Activated T-cell treated with anti-CD3 and anti-CD28 coated beads for 1 hour (primary cell): Measurements from ENCODE around the gene PHF3.

Source experiments
- DNase-seq: peaks from one replicate; pipeline ENCODE4 v3.0.0-alpha.2; 2020; ENCODE audit warnings: low read depth

PHF3 gene

GRCh38 chr6:63643862-63644261, 8.3 kb downstream of the PHF3 start:
- DNase-seq = no peak

- DNase-seq = no peak
These were observed 9.2 kb downstream of the PHF3 start for GRCh38 chr6:63644668-63645326.

DNA sequence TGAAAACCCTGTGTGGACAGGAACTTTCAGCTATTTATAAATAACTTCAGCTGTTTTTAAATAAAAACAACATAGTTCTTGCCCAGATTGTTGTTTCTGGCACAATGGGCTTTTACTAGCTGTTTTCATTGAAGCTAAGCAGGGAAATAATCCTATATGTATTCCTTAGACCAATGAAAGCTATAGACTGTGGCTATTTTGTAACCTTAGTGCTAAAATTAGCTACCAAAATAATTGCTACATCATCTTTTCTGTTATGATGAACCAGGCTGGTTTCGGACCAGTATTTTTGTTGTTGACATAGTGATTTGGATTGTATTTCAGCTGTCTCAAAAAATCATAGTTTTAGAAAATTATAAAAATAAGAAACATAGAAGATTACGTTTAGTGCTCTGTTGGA, 13.7 kb downstream of the PHF3 start:
- DNase-seq = no peak

- no peak for DNase-seq
These were observed 14.3 kb downstream of the PHF3 start for GRCh38 chr6:63649847-63650265.

GRCh38 chr6:63652980-63653379, 17.4 kb downstream of the PHF3 start:
- DNase-seq = no peak

DNA sequence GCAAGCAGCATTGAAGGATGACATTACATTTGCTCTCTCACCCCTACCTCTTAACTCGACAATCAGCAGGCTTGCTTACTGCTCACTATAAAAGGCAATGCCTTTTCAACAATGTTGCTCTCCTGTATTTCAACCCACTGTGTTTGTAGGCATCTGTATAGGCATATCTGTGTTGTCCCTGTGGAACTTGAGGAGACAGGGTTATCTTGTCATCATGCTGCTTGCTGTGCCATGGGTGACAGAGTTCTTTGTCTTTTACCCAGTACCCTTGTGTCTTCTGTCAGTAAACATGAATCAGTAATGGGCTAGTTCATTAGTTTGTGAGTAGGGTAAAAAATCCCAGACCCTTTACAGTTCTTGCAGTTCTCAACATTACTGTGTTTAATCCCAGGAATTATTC, 25.2 kb downstream of the PHF3 start:
- DNase-seq = no peak

DNA sequence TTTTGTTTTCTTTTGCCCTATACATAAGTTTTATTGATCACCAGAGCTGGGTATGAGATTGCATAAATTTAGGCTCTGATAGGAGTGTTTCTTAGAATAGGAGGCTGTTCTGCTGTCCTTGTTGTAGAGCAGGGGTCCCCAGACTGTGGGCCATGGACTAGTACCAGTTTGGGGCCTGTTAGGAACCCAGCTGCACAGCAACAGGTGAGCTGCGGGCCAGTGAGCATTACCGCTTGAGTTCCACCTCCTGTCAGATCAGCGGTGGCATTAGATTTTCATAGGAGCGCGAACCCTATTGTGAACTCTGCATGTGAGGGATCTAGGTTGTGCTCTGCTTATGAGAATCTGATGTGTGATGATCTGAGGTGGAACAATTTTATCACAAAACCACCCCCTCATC, 26.2 kb downstream of the PHF3 start:
- DNase-seq = no peak

GRCh38 chr6:63663147-63663955, 27.7 kb downstream of the PHF3 start:
- no peak for DNase-seq

DNA sequence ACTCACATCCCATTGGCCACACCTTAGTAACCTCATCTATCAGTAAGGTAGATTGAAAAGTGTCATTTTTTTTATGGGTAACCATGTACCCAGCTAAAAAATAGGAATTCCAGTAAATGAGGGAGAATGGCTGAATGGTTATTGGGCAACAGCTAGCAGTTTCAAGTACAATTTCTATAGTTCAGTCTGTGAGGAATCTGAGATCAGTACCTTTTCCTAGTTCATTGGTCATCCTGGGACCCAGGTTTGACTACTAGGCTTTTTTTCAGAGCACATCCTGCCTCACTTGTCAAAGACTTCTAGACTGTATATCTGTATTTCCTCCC, 28.3 kb downstream of the PHF3 start:
- no peak for DNase-seq

DNA sequence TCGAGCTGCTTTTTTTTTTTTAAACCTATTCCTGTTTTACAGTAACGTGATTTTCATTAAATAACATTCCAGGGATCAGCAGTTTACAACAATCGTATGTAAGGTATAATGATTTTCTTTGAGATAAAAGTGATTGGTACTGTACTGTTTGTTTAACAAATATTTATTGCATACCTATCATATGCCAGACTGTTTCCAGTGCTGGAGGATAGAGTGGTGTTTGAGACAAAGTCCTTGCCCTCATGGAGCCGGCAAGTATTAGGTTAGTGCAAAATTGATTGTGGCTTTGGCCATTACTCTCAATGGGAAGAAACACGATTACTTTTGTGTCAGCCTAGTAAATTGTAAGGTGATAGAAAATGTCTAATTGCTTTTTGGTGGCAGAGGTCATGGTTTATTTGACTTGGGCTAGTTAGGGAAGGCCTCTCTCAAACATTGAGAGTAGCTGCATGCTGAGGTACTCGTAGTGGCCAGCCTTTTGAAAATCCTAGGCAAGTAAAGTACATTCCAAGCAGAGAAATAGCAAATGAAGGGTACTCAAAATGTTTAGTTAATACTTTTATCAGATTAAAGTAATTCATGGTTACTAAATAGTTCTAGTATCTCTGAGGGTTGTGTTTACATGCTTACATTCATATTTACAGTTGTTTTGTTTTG, 35.6 kb downstream of the PHF3 start:
- no peak for DNase-seq

DNA sequence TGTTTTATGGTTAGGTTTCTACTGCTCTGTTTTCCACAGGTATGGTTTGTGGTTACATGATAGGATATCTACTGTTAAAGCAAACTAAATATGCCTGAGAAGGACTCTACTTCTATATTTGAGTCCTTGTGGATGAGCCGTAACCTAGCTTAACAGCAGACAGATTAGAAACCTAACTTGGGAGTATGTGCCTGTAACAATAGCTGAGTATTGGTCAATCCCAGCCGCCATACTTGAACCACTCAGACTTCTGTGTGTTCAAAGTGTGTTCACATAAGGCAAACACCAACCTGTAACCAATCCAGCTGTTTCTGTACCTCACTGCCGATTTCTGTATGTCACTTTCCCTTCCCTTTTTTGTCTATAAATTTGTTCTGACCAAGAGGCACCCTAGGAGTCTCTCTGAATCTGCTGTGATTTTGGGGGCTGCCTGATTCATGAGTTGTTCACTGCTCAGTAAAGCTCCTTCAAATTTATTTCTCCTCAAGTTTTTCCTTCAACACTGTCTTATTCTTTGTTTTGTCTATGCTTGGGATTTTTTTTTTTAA, 37.1 kb downstream of the PHF3 start:
- DNase-seq = no peak

DNA sequence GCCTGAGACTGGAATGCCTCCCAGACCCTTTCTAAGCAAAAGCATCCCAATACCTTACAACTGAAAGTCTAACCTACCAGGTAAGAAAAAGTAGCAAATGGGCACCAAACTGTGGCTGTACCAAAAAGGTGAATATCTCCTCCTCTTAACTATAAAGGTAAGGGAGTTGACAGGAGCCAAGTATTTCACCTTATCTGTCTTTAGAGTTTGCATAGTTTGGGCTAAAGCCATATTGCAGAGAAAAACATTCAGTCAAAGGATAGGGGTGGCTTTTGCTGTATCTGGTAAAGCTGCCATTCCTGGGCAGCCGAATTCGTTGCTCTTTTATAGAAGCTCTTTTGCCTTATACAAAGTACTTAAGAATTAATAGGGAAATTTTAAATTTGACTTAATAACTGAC, 38.1 kb downstream of the PHF3 start:
- no peak for DNase-seq

DNA sequence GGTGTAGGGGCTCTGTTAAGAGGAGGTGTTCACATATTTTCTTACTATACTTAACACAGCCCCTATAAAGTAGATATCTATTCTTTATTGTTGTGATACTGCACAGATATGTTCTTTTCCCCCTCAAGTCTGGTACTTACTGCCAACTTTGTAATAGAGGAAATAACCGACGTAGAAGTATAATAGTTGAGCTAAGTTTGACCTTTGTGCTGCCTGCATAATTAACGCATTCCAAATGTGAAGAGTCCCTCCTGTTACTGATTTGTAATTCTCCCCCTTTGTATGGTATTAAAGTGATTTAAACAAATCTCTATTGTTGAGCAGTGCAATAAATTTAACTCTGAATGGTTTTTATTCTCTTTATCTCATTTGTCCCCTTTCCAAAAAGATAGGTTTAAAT, 39.0 kb downstream of the PHF3 start:
- no peak for DNase-seq

DNA sequence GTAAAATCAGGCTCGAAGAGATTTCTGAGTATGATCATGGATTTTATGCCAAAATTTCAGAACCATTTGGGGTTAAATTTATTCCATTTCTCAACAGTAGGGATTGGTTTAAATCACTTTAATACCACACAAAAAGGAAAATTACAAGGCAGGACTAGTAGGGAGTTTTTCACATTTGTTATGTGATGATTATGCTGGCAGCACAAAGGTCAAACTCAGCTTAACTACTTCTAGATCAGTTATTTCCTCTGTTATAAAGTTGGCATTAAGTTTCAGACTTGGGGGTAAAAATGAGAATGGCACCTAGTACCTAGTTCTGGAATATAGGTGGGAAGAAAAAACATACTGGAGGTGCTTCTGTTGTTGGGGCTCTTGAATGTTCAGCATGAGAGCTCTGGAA, 39.5 kb downstream of the PHF3 start:
- no peak for DNase-seq

GRCh38 chr6:63676412-63677114, 41.0 kb downstream of the PHF3 start:
- DNase-seq = no peak

DNA sequence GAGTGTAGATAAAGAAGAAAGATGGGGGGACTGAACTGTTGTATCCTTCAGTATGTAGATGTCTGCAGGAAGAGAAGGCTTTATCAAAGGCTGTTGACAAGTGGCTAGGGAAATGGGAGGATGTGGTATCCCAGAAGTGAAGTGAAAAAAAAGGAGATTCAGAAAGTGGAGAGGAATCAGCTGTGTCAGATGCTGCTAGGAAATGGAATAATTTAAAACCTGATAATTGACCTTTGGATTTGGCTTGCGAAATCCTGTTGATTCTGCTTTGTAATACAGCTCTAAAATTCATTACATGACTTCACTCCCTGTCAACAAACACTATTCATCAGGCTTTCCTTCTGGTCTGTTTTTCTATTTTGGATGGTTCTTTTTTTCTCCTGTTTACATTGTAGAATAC, 41.7 kb downstream of the PHF3 start:
- DNase-seq = no peak

DNA sequence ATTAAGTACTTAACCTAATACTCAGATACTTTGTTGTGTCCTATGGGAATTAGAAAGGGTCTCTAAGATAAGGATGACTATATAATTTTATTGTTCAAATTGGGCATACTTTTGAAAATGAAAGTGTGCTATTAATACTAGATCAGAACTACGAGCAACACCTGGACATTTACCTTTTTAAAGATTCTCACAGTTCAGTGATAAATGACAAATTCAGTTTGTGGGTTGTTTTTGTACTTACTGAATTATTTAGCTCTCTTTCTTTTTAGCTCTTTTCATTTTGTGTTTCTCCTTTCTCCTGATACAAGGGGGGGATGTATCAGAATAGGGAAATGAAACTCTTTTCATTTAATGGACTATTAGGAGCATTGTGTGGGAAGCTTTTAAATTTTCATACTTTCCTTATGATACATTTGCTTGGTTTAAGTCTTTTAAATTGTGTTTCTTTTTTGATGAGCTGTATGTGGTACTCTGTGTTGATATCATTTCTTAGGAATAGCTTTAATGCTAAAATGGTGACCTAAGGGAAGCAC, 47.5 kb downstream of the PHF3 start:
- DNase-seq = no peak

DNA sequence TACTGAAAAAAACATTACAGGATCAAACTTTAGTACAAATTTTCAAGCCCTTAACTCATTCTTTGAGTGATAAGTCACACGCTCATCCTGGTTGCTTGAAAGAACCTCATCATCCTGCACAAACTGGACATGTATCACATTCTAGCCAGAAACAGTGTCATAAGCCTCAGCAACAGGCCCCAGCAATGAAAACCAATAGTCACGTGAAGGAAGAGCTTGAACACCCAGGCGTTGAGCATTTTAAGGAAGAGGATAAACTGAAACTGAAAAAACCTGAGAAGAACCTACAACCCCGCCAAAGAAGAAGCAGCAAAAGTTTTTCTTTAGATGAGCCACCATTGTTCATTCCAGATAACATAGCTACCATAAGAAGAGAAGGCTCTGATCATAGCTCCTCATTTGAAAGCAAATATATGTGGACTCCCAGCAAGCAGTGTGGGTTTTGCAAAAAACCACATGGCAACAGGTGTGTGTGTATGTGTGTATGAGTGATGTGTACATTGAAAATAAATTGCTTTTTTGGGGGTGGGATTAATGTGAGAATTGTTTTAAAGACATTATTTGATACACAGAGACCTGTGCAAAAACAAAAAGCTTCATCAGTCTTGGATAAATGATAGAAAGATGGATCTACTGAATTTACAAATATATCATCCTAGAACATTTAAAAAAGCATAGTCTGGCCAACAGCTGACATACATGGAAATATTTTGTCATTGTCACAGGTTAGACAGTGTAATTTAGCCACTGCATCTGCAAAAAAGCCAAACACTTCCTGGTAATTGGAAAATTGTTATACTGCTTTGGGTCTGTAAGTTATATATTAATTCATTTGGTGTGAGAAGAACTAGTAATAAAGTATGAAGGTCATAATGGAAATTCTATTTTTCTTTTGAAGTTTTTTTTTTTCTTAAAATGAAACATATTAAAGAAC, 50.1 kb downstream of the PHF3 start:
- DNase-seq = no peak

DNA sequence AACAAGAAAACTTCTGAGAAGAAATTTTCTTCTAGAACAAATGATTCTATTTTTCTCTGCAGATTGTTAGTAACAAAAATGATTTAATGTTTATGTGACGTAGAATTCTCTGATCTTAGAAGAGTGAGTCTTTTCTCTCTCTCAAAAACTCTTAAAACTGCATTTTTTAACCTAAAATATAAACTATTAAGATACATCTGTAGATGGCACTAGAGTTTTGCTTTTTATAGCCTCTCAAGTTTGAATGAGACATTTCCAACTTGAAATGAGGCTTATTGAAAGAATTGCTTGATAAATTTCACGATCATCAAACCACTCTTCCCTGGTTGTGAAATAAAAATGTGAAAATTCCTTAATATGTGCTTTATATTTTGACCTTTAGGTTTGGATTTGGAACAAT, 53.8 kb downstream of the PHF3 start:
- DNase-seq = no peak

GRCh38 chr6:63690221-63690620, 54.6 kb downstream of the PHF3 start:
- DNase-seq = no peak

DNA sequence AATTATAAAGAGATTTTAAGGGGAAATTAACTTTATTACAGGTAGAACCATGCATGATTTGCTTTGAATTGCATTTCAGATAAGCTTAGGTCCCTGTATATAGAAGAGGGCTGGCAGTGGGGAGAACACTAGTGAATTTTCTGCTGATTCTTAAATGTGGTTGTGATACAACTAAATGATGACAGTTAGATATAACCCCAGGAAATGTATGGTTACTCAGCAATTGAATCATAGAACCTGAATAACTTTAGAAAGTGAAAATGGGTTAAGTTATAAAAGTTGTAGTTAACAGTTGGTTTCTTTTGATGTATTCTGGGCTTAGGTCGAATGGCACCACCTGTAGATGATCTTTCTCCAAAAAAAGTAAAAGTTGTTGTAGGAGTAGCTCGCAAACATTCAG, 70.1 kb downstream of the PHF3 start:
- DNase-seq = no peak
